Ishikawa (cell line): Measurements from ENCODE around the gene IL1B.

Experiments used
- CEBPB ChIP-seq: IDR thresholded peaks from 2 replicates; pipeline ENCODE4 v1.6.1; 2012
- CREB1 ChIP-seq: IDR thresholded peaks from 2 replicates; pipeline ENCODE4 v1.6.1; 2012; ENCODE audit warnings: low read depth
- EGR1 ChIP-seq: IDR thresholded peaks from 2 replicates; pipeline ENCODE4 v1.6.1; 2012
- EP300 ChIP-seq: IDR thresholded peaks from 2 replicates; pipeline ENCODE4 v1.6.1; 2012; ENCODE audit warnings: borderline replicate concordance
- FOXM1 ChIP-seq: IDR thresholded peaks from 2 replicates; pipeline ENCODE4 v1.6.1; 2012; ENCODE audit warnings: low read depth, borderline replicate concordance
- MAX ChIP-seq: IDR thresholded peaks from 2 replicates; pipeline ENCODE4 v1.6.1; 2012
- NFIC ChIP-seq: IDR thresholded peaks from 2 replicates; pipeline ENCODE4 v1.6.1; 2012
- RAD21 ChIP-seq: IDR thresholded peaks from 2 replicates; pipeline ENCODE4 v1.6.1; 2012; ENCODE audit warnings: low read depth
- REST ChIP-seq: IDR thresholded peaks from 2 replicates; pipeline ENCODE4 v1.6.1; 2012; ENCODE audit warnings: low read depth, mild to moderate bottlenecking
- TAF1 ChIP-seq: IDR thresholded peaks from 2 replicates; pipeline ENCODE4 v1.6.1; 2012; ENCODE audit warnings: low read depth, mild to moderate bottlenecking
- TCF12 ChIP-seq: IDR thresholded peaks from 2 replicates; pipeline ENCODE4 v1.6.1; 2012; ENCODE audit warnings: low read depth
- TEAD4 ChIP-seq: IDR thresholded peaks from 2 replicates; pipeline ENCODE4 v1.6.1; 2012
- USF1 ChIP-seq: IDR thresholded peaks from 2 replicates; pipeline ENCODE4 v1.6.1; 2012
- YY1 ChIP-seq: IDR thresholded peaks from 2 replicates; pipeline ENCODE4 v1.6.1; 2012; ENCODE audit warnings: low read depth
- ZBTB7A ChIP-seq: IDR thresholded peaks from 2 replicates; pipeline ENCODE4 v1.6.1; 2012; ENCODE audit warnings: low read depth

IL1B gene

GRCh38 chr2:112812318-112813267, 24.0 kb downstream of the IL1B start:
- TF ChIP-seq RAD21 (no peak), TEAD4 (no peak), YY1 (no peak), MAX (no peak), REST (no peak), NFIC (no peak), FOXM1 (no peak), EGR1 (no peak), ZBTB7A (no peak), TAF1 (no peak), USF1 (no peak)

GRCh38 chr2:112811841-112812306, 24.7 kb downstream of the IL1B start:
- TF ChIP-seq CEBPB (no peak), TEAD4 (no peak), EP300 (no peak), ZBTB7A (no peak), TCF12 (no peak)

- TF ChIP-seq MAX (no peak), FOXM1 (no peak), EGR1 (no peak), EP300 (no peak), TCF12 (no peak), TEAD4 (no peak), ZBTB7A (no peak), NFIC (no peak), CREB1 (no peak), CEBPB (no peak), USF1 (no peak)
Observed at GRCh38 chr2:112811276-112811831, 25.2 kb downstream of the IL1B start.

- TF ChIP-seq TAF1 (no peak), YY1 (no peak), TCF12 (no peak), FOXM1 (no peak), MAX (no peak), CREB1 (no peak), TEAD4 (no peak), NFIC (no peak), CEBPB (no peak), USF1 (no peak), EP300 (no peak), ZBTB7A (no peak), REST (no peak), EGR1 (no peak)
Observed at GRCh38 chr2:112809112-112809511, 27.5 kb downstream of the IL1B start.
